Measurements from ENCODE around the gene DAAM1. TPM values are rescaled to one million over a fixed set of nuclear protein-coding genes. Genes with fewer than 3 reads are reported as not detected.

The DAAM1 gene
- polyA plus RNA-seq (ENCODE audit: insufficient read length in 3 of 3): 10 to 100 TPM; 54.3 to 64.8 (median 58.0) TPM

- peak; percentile 94 to 97 (median 95) for DNase-seq (ENCODE audit: low read depth in 3 of 3, low spot score in 2 of 3)
Observed at GRCh38 chr14:59188461-59189090, at the start of gene DAAM1. DAAM1 (plus strand) TSS chr14:59188667; CDS start chr14:59263478, 74,811 bp downstream.

GRCh38 chr14:59139324-59139723, 49.1 kb upstream of the DAAM1 start:
- no peak for DNase-seq (ENCODE audit: low read depth in 3 of 3, low spot score in 2 of 3)

DNA sequence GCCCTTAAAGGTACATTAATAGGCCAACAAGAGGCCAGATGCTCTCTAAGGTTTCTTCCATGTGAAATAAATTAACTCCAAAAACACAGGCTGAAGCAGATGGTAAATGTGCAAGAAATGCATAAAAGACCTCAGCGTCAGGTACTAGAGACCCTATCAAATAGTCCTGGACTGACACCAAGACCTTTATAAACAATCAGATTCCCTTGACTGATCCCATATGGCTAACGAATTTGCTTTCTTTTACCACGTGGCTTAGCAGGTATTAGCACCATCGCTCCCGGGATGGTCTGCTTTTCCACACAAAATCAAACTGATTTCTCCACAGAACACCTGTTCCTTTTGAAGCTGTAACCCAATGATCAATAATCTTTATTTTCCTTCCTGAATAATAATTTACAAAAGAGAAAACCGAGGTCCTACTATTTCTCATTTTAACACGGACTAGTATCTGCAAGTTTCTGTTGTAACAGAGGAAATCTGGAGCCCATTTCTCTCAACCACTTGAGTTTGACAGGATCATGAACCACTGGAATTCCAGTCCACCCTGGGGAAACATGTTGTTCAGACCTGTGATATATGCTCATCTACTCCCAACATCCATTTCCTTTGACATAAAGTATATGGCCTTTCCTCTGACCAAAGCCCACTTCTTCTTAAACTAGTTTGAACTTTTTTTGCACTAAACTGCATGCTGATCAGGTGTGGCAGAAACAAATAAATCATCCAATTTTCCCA, 48.2 kb upstream of the DAAM1 start:
- DNase-seq (ENCODE audit: low read depth in 3 of 3, low spot score in 2 of 3): no peak

DNA sequence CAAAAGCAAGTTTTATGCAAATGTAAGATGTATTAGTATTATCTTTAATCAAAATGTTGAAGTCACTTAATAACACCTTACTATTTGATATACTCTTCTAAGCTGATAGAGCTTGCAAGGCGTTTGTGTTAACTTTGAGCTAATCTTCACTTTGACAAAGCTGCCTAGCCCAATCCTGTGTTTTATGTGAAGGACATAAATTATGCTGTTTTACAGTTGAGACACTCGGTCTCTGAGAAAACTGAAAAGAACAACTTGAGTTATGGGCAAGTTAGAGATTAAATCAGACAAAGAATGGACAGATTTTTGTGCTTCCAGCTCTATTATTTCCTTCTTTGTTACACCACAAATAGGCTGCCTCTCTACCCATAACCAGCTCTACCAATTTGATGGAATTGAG, 42.0 kb upstream of the DAAM1 start:
- no peak for DNase-seq (ENCODE audit: low read depth in 3 of 3, low spot score in 2 of 3)

- DNase-seq (ENCODE audit: low read depth in 3 of 3, low spot score in 2 of 3): no peak
Observed at GRCh38 chr14:59147007-59147406, 41.5 kb upstream of the DAAM1 start.

- DNase-seq (ENCODE audit: low read depth in 3 of 3, low spot score in 2 of 3): no peak
Observed at GRCh38 chr14:59148334-59148900, 40.0 kb upstream of the DAAM1 start.

- no peak for DNase-seq (ENCODE audit: low read depth in 3 of 3, low spot score in 2 of 3)
Observed at GRCh38 chr14:59150990-59151389, 37.5 kb upstream of the DAAM1 start.

DNA sequence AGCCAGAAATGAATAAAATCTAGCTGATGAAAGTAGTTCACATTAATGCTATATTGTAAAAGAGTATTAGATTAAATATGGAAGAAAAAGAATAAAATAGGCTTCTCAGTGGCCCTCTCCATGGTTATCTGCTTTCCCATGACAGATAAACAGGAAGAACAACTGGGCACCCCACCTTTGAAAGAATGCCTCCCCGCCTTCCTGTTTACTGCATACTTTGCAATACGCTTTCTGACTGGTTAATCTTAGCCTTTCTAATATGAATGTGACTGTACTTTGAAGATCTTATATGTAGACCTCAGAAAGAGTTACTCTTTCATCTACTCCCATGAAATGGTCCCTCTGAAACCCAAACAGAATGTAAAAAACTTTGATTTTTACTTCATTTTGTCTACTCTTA, 34.1 kb upstream of the DAAM1 start:
- no peak for DNase-seq (ENCODE audit: low read depth in 3 of 3, low spot score in 2 of 3)

GRCh38 chr14:59155886-59156285, 32.6 kb upstream of the DAAM1 start:
- no peak for DNase-seq (ENCODE audit: low read depth in 3 of 3, low spot score in 2 of 3)

- DNase-seq (ENCODE audit: low read depth in 3 of 3, low spot score in 2 of 3): no peak
Observed at GRCh38 chr14:59159169-59159568, 29.3 kb upstream of the DAAM1 start.

DNA sequence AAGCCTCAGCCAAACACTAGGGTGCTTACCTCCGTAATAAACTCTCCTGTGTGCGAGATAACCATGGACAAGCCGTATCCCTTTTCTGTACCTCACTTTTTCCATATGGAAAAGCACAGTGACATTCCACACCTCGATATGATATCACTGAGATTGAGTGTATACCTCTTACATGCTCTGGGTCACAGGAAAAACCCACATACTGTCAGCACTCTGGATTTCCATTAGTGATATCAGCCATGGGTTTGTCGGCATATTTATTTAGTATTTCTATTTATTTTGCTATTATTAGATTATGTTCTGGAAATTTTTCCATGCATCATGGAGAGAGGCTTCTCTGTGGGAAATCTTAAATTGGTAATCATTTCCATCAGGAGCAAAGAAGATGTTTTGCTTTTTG, 28.0 kb upstream of the DAAM1 start:
- DNase-seq (ENCODE audit: low read depth in 3 of 3, low spot score in 2 of 3): no peak

DNA sequence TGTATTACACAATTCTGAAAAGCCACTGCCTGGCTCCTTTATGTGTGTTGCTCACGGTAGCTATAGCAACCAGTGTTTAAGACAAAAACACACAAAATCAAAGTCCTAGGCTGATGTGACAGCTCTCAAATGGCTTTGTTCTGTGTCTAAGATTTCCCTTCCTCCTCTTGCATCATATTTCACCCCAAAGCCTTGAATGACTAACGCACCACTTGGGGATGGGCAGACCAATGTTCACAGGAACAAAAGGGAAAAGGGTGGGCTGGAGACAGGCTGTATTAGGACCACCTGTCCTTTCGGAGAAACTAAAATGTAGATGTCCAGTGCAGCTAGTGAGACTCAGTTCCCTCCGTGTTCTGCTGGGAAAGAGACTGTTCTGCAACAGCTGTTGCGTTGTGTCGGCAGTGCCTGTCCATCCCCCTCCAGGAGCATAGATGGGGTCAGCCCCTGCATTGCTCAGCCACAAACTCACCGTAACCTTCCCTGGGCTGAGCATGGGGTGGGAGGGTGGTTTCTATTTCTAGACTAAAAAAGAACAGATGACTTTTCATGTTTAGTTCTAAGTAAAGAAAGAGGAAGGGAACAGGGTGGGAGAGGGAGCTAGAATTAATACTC, 26.8 kb upstream of the DAAM1 start:
- DNase-seq (ENCODE audit: low read depth in 3 of 3, low spot score in 2 of 3): peak; percentile 59 to 72 (median 59)

GRCh38 chr14:59166258-59166657, 22.2 kb upstream of the DAAM1 start:
- no peak for DNase-seq (ENCODE audit: low read depth in 3 of 3, low spot score in 2 of 3)

DNA sequence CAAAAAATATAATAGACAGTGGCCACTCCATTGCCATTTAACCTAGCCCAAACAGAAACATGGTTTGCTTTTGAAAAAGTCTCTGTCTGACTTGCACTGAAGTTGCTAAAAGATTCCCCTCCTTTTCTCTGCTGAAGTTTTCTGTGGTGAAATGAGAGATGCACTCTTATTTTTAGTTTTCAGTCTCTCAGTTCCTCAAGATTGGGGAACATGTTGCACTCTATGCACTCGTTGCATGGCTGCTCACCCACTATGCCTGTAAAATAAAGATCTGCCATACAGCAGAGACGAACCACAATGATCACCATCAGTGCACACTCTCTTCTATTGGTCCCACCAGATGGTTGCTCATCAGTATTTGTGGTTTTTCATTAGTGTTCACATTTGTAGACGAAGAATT, 13.1 kb upstream of the DAAM1 start:
- no peak for DNase-seq (ENCODE audit: low read depth in 3 of 3, low spot score in 2 of 3)

DNA sequence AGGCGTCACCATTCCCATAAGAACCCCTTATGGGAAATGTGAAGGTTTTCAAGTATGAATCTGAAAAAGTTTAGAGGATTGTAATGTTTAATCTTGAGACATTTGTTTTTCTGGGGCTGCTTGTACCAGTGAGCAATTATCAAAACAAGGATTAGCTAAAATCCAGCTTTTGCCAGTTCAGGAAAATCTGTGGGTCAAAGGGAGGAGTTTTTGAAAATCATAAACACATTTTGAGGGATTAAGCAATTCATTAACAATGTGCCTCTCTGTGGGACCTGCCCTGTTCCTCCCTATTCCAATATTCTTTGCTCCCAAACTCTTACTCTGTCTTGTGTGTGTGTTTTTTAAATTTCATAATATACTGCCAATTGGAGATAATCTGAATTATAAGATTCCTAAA, 11.7 kb upstream of the DAAM1 start:
- no peak for DNase-seq (ENCODE audit: low read depth in 3 of 3, low spot score in 2 of 3)

DNA sequence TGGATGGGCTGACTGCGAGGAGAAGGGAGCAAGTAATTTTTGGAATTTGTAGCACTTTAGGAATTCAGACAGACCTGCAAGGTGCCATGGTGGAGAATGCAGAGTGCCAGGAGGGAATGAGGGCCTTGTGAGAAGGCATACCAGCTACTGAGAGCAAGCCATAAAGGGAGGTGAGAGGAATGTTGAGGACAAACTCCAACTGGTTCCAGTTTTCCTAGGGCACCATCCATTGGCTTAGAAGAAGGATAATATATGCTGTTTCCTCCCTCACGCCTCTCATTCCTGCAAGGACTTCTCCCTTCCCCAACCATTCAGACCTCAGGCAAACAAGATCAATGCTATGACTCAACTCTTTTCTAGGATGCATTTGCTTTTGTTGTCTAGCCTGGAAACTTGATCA, 11.2 kb upstream of the DAAM1 start:
- no peak for DNase-seq (ENCODE audit: low read depth in 3 of 3, low spot score in 2 of 3)

- no peak for DNase-seq (ENCODE audit: low read depth in 3 of 3, low spot score in 2 of 3)
Observed at GRCh38 chr14:59181791-59182190, 6.7 kb upstream of the DAAM1 start.

GRCh38 chr14:59182641-59183040, 5.8 kb upstream of the DAAM1 start:
- no peak for DNase-seq (ENCODE audit: low read depth in 3 of 3, low spot score in 2 of 3)

DNA sequence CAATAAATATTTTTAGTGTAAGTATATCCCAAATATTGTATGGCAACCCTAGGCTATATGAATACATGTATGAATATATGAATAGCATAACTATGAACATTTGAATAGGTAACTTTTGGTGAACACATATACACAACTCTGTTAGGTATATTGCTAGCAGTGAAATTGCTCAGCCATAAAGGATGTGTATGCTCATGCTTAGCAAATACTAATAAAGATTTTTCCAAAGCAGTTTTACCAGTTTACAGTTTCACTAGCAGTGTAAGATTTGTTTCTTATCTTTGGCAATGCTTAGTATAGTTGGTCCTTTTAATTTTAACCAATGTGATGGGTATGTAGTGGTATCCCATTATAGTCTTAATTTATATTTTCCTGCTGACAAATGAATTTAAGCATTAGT, 5.3 kb upstream of the DAAM1 start:
- DNase-seq (ENCODE audit: low read depth in 3 of 3, low spot score in 2 of 3): no peak

DNA sequence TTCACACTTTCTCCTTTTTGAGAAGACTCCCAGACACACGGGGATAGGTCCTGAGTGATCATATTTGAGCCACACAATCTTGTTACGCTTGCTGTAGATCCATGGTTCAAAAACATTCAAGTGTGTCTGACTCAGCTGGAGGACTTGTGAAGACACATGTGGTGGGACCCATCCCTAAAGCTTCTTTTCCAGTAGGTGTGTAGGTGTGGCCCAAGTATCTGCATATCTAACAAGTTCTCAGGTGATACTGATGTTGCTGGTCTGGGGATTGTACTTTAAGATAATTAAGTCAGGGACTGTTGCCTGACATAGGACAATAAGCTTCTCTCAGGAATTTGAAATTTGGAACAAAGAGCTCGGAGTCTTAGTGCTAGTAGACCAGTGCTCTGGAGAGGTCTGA, 4.1 kb upstream of the DAAM1 start:
- DNase-seq (ENCODE audit: low read depth in 3 of 3, low spot score in 2 of 3): no peak

DNA sequence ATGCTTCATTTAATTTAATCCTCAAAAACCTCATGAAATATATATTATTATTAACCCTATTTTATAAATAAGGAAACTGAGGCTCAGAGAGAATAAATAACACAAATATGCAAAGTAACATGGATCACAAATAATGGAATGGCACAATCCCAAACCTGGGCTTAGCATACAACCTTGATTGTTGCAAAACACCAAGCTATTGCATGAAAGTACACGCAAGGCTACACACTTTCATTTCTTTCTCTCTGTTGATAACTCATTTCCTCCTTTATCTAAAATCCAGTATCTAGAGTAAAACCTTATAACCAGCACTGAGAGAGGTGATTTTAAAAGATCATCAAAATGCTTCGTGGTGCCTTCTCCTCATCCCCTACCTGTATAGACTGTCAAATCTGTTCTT, 2.8 kb upstream of the DAAM1 start:
- DNase-seq (ENCODE audit: low read depth in 3 of 3, low spot score in 2 of 3): no peak

DNA sequence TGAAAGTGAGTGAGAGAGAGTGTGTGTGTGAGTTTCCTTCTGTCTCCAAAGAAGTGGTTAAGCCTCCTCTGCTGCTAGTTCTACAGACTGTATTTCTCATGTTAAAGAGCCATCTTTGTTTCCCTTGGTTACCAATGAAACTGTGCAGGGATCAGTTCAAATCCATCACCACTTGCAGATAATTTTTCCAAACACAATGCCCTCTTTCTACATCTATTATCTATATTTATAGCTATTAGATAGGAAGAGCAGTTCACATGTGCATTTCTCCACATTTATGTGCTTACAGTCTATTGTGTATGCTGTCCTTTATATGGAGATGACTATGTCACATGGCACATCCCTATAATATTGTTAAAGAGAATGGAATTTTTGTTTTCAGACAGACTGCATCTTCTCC, 2.2 kb upstream of the DAAM1 start:
- DNase-seq (ENCODE audit: low read depth in 3 of 3, low spot score in 2 of 3): no peak

Measured in right renal cortex interstitium (tissue), 3 donors.